ENCODE measurements around the gene IFT25. TPM values are rescaled to one million over a fixed set of nuclear protein-coding genes. Genes with fewer than 3 reads are reported as not detected.

IFT25 gene
- total RNA-seq (2014; rRNA removed; shearing (Covaris generic)) = 55.2 and 61.4 TPM in 2 replicates

DNA sequence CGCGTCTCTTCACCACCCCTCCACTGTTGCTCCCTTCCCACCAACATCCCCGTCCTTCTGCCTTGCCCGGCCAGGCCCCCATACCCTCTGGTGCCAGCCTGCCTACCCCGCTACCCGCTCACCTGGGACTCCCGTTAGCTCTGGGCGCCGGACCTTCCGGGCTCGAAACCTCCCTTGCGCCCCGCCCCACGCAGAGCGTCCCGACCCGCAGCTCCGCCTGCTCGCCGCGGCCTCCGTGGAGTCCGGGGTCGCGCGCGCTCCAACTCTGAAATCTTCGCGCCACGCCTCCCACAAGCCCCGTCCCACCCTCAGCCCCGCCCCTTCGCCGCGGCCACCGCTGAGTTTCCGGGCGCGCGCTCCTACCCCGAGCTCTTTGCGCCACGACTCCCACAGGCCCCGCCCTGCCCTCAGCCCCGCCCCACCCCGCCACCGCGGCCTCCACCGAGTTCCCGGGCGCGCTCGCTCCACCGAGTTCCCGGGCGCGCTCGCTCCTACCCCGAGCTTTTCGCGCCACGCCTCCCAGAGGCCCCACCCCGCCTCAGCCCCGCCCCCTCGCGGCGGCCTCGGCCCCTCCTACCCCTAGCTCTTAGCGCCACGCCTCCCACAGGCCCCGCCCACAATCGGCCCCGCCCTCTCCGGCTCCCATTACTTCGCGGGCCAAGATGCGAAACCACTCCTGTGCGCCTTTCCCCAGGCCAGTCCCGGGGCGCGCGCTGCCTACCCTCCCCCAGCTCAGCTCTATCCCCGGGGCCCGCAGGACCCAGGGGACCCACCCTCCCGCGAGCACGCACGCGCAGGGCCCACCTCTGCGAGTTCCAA is at the start of gene IFT25:
Gene IFT25 (minus strand): TSS at position 267 of the 819 bp plus-strand sequence. CDS start 5,617 bp downstream, outside the sequence.

DNA sequence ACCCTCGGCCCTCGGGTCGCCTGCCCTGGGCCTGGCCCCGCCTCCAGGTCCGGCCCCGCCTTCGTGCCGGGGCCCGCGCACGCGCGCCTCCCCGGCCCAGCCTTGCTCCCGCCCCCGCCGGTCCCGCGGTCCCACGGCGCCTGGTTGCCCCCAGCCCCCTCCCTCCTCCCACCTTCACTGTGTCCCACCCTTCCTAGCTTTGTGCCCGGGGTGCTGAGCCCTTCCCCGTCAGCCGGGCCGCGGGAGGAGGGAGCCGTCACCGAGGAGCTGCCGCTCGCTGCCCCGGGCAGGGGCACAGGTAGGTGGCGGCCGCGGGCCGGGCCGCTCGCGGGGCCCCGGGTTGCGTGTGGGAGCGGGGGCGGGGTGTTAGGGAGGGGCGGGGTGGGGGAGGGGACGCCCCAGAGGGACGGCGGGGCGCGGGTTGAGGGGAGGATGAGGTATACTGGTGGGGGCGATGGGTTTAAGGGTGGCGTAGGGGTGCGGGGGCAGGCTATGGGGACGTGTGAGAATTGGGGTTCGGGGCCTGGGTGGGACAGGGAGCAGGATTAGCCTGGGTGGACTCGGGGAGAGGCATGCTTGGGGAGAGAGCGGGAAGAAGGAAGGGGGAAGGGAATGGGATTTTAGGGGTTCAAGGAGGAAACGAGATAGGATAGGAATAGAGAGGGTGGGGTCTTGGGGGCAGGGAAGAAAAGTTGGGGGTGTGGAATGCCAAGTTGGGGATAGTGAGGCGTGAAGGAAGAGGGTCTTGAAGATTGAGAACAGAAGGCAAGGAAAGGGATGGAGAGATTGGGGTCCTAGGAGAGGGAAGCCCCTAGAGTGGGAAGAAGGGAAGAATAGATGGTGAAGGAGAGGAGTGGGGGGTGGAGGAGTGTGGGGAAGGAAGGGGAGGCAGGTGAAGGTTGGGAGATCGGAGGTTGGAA is 1.0 kb upstream of the IFT25 start, which contains the start of gene LRRC42:
Gene LRRC42 (plus strand): TSS at position 99 of the 920 bp plus-strand sequence. CDS start 5,650 bp downstream, outside the sequence.

DNA sequence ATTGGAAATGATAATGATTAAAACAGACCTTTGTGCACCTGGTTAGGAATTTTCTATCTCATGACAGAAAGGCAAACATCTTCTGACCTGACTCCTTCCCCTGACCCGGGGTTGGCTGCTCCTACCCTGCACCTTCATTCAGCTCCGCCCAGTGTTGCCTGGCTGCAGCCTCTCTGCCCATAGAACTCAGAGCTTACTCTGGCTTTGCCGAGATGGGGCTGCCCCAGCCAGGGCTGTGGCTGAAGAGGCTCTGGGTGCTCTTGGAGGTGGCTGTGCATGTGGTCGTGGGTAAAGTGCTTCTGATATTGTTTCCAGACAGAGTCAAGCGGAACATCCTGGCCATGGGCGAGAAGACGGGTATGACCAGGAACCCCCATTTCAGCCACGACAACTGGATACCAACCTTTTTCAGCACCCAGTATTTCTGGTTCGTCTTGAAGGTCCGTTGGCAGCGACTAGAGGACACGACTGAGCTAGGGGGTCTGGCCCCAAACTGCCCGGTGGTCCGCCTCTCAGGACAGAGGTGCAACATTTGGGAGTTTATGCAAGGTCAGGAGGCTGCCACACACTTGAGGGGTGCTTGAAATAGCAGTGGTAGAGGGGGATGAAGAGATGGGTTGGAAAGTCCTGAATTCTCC is 51.4 kb downstream of the IFT25 start, which contains the start of gene DIO1:
Gene DIO1 (plus strand): TSS at position 189 of the 638 bp plus-strand sequence. CDS start 24 bp downstream, at position 213.

DNA sequence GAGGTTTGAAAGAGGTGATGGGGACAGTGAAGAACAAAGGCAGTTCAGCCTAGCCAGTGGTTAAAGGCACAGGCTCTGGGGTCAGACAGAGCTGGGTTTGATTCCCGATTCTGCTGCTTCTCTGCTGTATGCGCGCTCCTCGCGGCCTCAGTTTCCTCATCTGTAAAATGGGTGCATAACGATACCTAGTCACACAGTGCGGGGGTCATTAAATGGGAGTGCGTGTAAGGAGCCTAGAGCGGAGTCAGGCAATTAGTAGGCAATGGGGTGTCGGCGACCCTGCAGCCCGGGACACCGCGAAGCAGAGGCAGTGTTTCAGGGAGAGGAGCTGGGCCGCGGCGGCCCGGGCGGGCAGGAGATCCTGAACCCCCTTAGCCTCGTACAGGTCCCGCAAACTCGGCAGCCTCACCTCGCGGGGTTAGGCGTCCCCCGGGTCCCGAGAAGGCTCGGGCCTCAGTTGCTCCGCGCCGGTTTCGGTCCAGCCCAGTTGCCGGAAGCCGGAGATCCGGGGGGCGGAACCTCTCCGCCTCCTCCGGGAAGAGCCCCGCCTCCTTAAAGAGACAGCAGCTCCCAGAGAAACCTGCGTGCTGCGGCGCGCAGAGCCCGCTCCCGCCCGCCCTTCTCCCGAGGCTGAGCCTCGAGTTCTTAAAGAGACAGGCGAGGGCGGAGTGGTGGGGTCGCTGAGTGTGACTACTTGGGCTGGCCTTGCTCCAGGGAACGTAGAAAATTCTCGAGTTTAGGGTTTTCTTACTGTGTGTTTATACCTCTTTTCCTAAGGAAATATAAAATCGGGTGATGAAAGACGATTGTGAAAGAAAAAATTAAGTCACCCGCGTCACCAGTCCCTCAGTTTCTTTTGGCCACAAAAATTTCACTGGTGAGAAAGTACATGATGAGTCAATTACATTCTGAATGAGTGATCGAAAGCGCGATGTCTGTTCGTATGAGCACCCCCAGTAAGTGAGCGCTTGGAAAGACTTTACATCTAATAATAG is 55.9 kb downstream of the IFT25 start, which contains the start of gene YIPF1:
Gene YIPF1 (minus strand): TSS at position 494 of the 995 bp plus-strand sequence. CDS start 860 bp downstream, outside the sequence.

Other genes with a start within 250 kb of the IFT25 start
- gene GLIS1, start 206.5 kb downstream of the IFT25 start, total RNA-seq (2014; rRNA removed; shearing (Covaris generic)) = 0.08 TPM in 2 replicates
- 28.2 and 30.3 TPM in 2 replicates for gene NDC1, start 107.4 kb downstream of the IFT25 start, total RNA-seq (2014; rRNA removed; shearing (Covaris generic))
- gene YIPF1, start 55.9 kb downstream of the IFT25 start, total RNA-seq (2014; rRNA removed; shearing (Covaris generic)) = 12.6 and 13.6 TPM in 2 replicates
- gene DIO1, start 51.5 kb downstream of the IFT25 start, total RNA-seq (2014; rRNA removed; shearing (Covaris generic)) = not detected in 2 replicates
- 15.8 and 17.8 TPM in 2 replicates for gene LRRC42, start 651 bp upstream of the IFT25 start, total RNA-seq (2014; rRNA removed; shearing (Covaris generic))
- gene LDLRAD1, start 72.5 kb upstream of the IFT25 start, total RNA-seq (2014; rRNA removed; shearing (Covaris generic)) = not detected in 2 replicates
- 104 and 150 TPM in 2 replicates for gene TMEM59, start 107.5 kb upstream of the IFT25 start, total RNA-seq (2014; rRNA removed; shearing (Covaris generic))
- 4.6 and 5.1 TPM in 2 replicates for gene TCEANC2, start 107.9 kb upstream of the IFT25 start, total RNA-seq (2014; rRNA removed; shearing (Covaris generic))
- not detected in 2 replicates for gene CDCP2, start 207.3 kb upstream of the IFT25 start, total RNA-seq (2014; rRNA removed; shearing (Covaris generic))

Measured in A375 (cell line).